GM19452 (cell line): ENCODE results near the gene CLIC5.
"Not testable (repeated sequence)": the region's sequence is repeated elsewhere in the genome, so short reads cannot be mapped to it uniquely, and the experiment has no call there.

Source experiments
- ATAC-seq: cut with Tn5 transposase; IDR thresholded peaks from one replicate; pipeline ENCODE4 v1.9.1; 2021; ENCODE audit not compliant: unreplicated experiment

CLIC5 gene

GRCh38 chr6:45929421-45930361 is 86.0 kb downstream of the CLIC5 start:
- no peak for ATAC-seq

- ATAC-seq, result no peak
These were observed 86.8 kb downstream of the CLIC5 start for GRCh38 chr6:45928721-45929305.

GRCh38 chr6:45927421-45928320 is 88.0 kb downstream of the CLIC5 start:
- no peak for ATAC-seq

- not testable (repeated sequence) for ATAC-seq
These were observed 89.2 kb downstream of the CLIC5 start for GRCh38 chr6:45926423-45926822.

GRCh38 chr6:45924763-45925342 is 90.8 kb downstream of the CLIC5 start:
- ATAC-seq, result no peak

GRCh38 chr6:45923831-45924391 is 91.7 kb downstream of the CLIC5 start:
- peak; percentile 47 for ATAC-seq

- no peak for ATAC-seq
These were observed 92.8 kb downstream of the CLIC5 start for GRCh38 chr6:45922728-45923351.

- no peak for ATAC-seq
These were observed 93.9 kb downstream of the CLIC5 start for GRCh38 chr6:45921691-45922281.

GRCh38 chr6:45920819-45921511 is 94.7 kb downstream of the CLIC5 start:
- ATAC-seq, result peak; percentile 62

GRCh38 chr6:45917439-45917838 is 98.2 kb downstream of the CLIC5 start:
- ATAC-seq, result no peak

- ATAC-seq, result no peak
These were observed 99.0 kb downstream of the CLIC5 start for GRCh38 chr6:45916692-45917091.

GRCh38 chr6:45915780-45916468 is 99.7 kb downstream of the CLIC5 start:
- no peak for ATAC-seq

GRCh38 chr6:45911691-45912090 is 104.0 kb downstream of the CLIC5 start:
- no peak for ATAC-seq

GRCh38 chr6:45903959-45904358 is 111.7 kb downstream of the CLIC5 start:
- ATAC-seq, result no peak

- no peak for ATAC-seq
These were observed 112.7 kb downstream of the CLIC5 start for GRCh38 chr6:45902984-45903383.

GRCh38 chr6:45901767-45902650 is 113.7 kb downstream of the CLIC5 start:
- ATAC-seq, result no peak
